K562 treated with DMSO at 1 percent for 12 hours (cell line): ENCODE measurements around the gene EXTL2. TPM values are rescaled to one million over a fixed set of nuclear protein-coding genes. Genes with fewer than 3 reads are reported as not detected.

Experiments used
- total RNA-seq: library from RNA; unstranded; fragments of 300-600 nt; gene quantifications from 2 replicates; pipeline ENCODE4 v1.2.3, GENCODE V29; 2022; ENCODE audit not compliant: insufficient read depth

Gene EXTL2
- total RNA-seq = 7.6 and 28.7 TPM in 2 replicates

GRCh38 chr1:100894603-100895539 lies at the start of gene EXTL2:
Gene EXTL2, minus strand, starts transcription at chr1:100894842. Its CDS starts 6,085 bp downstream, at chr1:100888757.

GRCh38 chr1:100895540-100896480 lies 1.2 kb upstream of the EXTL2 start, which contains the start of gene SLC30A7:
Gene SLC30A7, plus strand, starts transcription at chr1:100896090. Its CDS starts 173 bp downstream, at chr1:100896263.

Other genes with a start within 250 kb of the EXTL2 start
- gene VCAM1, start 175.1 kb downstream of the EXTL2 start, total RNA-seq = not detected in 2 replicates
- gene SLC30A7, start 1.2 kb upstream of the EXTL2 start, total RNA-seq = 0.98 and 5.0 TPM in 2 replicates
- gene DPH5, start 130.9 kb upstream of the EXTL2 start, total RNA-seq = 48.3 and 56.9 TPM in 2 replicates